Measurements from ENCODE around the gene JARID2. TPM values are rescaled to one million over a fixed set of nuclear protein-coding genes. Genes with fewer than 3 reads are reported as not detected.
"Not testable (repeated sequence)": the region's sequence is repeated elsewhere in the genome, so short reads cannot be mapped to it uniquely, and the experiment has no call there.

JARID2 gene
- total RNA-seq, 4 donors from 2014 or later: 10.8 to 31.6 (median 14.3) TPM

GRCh38 chr6:15296735-15297134, 50.9 kb downstream of the JARID2 start:
- ATAC-seq (ENCODE audit: low FRiP score) (no peak), DNase-seq (ENCODE audit: low spot score) (no peak)
- no peak for TF ChIP-seq CTCF (IDR thresholded peaks at IDR 0.05)

- DNase-seq (ENCODE audit: low spot score); ATAC-seq (ENCODE audit: low FRiP score): not testable (repeated sequence)
Measured at GRCh38 chr6:15297167-15297566, 51.3 kb downstream of the JARID2 start.

- DNase-seq (ENCODE audit: low spot score) (no peak), ATAC-seq (ENCODE audit: low FRiP score) (no peak)
- TF ChIP-seq CTCF (IDR thresholded peaks at IDR 0.05): no peak
Measured at GRCh38 chr6:15297895-15298590, 52.2 kb downstream of the JARID2 start.

- no peak for ATAC-seq (ENCODE audit: low FRiP score)
- DNase-seq (ENCODE audit: low spot score): no peak
- no peak for TF ChIP-seq CTCF (IDR thresholded peaks at IDR 0.05)
Measured at GRCh38 chr6:15299430-15300131, 53.7 kb downstream of the JARID2 start.

- DNase-seq (ENCODE audit: low spot score) (no peak), ATAC-seq (ENCODE audit: low FRiP score) (no peak)
- no peak for TF ChIP-seq CTCF (IDR thresholded peaks at IDR 0.05)
Measured at GRCh38 chr6:15301179-15302006, 55.5 kb downstream of the JARID2 start.

GRCh38 chr6:15303162-15303919, 57.5 kb downstream of the JARID2 start:
- TF ChIP-seq CTCF (IDR thresholded peaks at IDR 0.05): no peak
- DNase-seq (ENCODE audit: low spot score): no peak
- no peak for ATAC-seq (ENCODE audit: low FRiP score)

- ATAC-seq (ENCODE audit: low FRiP score): no peak
- DNase-seq (ENCODE audit: low spot score): no peak
- TF ChIP-seq CTCF (IDR thresholded peaks at IDR 0.05): no peak
Measured at GRCh38 chr6:15303920-15304291, 58.0 kb downstream of the JARID2 start.
